Measurements from ENCODE around the gene CDON. TPM values are rescaled to one million over a fixed set of nuclear protein-coding genes. Genes with fewer than 3 reads are reported as not detected.

CDON gene
- total and polyA plus RNA-seq, 2 of the 13 experiments (the other 11 are each of a cell fraction or from before 2014, with no cell fraction given): 9.6 to 12.8 TPM

GRCh38 chr11:125926682-125927081 is 136.0 kb downstream of the CDON start (continued):
- TF ChIP-seq DBP (CRISPR knock-in tag; IDR thresholded peaks at IDR 0.05; ENCODE audit: not compliant biosample characterization) (no peak), EP300 (IDR thresholded peaks at IDR 0.05; ENCODE audit: low read depth in 2 of 2, low read length in 2 of 2) (no peak), EP300 (CRISPR knock-in tag; IDR thresholded peaks at IDR 0.05; ENCODE audit: borderline replicate concordance) (no peak)

GRCh38 chr11:125925804-125926203 is 136.9 kb downstream of the CDON start:
- Histone ChIP-seq H2AFZ (ENCODE audit: low read length) (no peak overlapping the region), H4K20me1 (ENCODE audit: insufficient read depth, low read length) (no peaks in the 10 kb centered on the region), H3K9ac (ENCODE audit: insufficient read depth, low read depth, low read length) (no peak overlapping the region), H3K27me3 (ENCODE audit: control insufficient read depth in 1 of 2, insufficient read depth in 2 of 2, low read length in 2 of 2) (no peaks in the 10 kb centered on the region), H3K27ac (ENCODE audit: extremely low read length, insufficient read depth, low read length) (no peak overlapping the region), H3K79me2 (ENCODE audit: insufficient read depth, low read length) (no peaks in the 10 kb centered on the region), H3K9me3 (ENCODE audit: low read length) (no peaks in the 10 kb centered on the region), H3K36me3 (replicated peaks in 1 of 2; ENCODE audit: control insufficient read depth in 1 of 2, insufficient read depth in 2 of 2, low read length in 2 of 2) (no peaks in the 10 kb centered on the region), H3K4me3 (replicated peaks in 1 of 3; ENCODE audit: insufficient read depth in 1 of 3, low read depth in 2 of 3, low read length in 3 of 3) (peak overlapping the region in 1 of 3 experiments; percentile 36; a peak in 1 of 6 replicates), H3K4me1 (ENCODE audit: insufficient read depth, low read length) (peaks cover 61% of the 10 kb centered on the region), H3K4me2 (ENCODE audit: low read depth, low read length) (peak overlapping the region; percentile 67)
- DNase-seq (ENCODE audit: low spot score) (no peak), FAIRE-seq (no peak), ATAC-seq (no peak)
- 59% methylated on average over 2 of the region's 3 CpGs for WGBS (ENCODE audit: low lambda C conversion rate)
- in situ Hi-C loops (cut with HindIII; ENCODE audit: extremely low pct_ligation_motif_present, low pct_unique_long_range_greater_than_20kb): no loop called here
- no peak for TF ChIP-seq ARID2 (CRISPR knock-in tag; IDR thresholded peaks at IDR 0.05; ENCODE audit: borderline replicate concordance)
- TF ChIP-seq ZBTB20 (CRISPR knock-in tag; IDR thresholded peaks at IDR 0.05; ENCODE audit: borderline replicate concordance, low read depth): 0 out of 2 replicates have a peak, but pooled peaks have one; percentile 1
- no TSS peak for BruUV-seq (replicated peaks)
- CTCF ChIA-PET (ENCODE audit: low intra/inter-chr PET ratio, low total read pairs): no interaction called here
- intact Hi-C loops (cut with micrococcal nuclease; ENCODE audit: unreplicated experiment): loop anchor here (2.0 kb wide), 1 partner anchor 17 kb away; no protein-coding TSS in a partner anchor
- POLR2A ChIA-PET: interaction anchor here (0.9 to 1.8 kb wide), 4 partner anchors 38 to 264 kb away, joined by 3 to 8 read pairs (median 4); partner anchors contain the start of gene HYLS1

Measured in HepG2 (cell line).